COLO668 (cell line): Measurements from ENCODE around the gene FBXO31.

ENCODE experiments used
- DNase-seq: peaks from one replicate; lab custom pipeline; 2025; ENCODE audit not compliant: unreplicated experiment; lab: John Stamatoyannopoulos, UW

FBXO31 gene

GRCh38 chr16:87316923-87317749 is 66.4 kb downstream of the FBXO31 start, which contains the start of gene C16orf95:
C16orf95 (minus strand) TSS chr16:87317392; CDS start chr16:87317242, 150 bp downstream.
- peak; percentile 95 for DNase-seq

- no peak for DNase-seq
Measured at GRCh38 chr16:87316450-87316922, 67.1 kb downstream of the FBXO31 start.

- no peak for DNase-seq
Measured at GRCh38 chr16:87314990-87315420, 68.6 kb downstream of the FBXO31 start.

- DNase-seq, result no peak
Measured at GRCh38 chr16:87312008-87312407, 71.6 kb downstream of the FBXO31 start.

- DNase-seq, result no peak
Measured at GRCh38 chr16:87311387-87311786, 72.2 kb downstream of the FBXO31 start.

GRCh38 chr16:87310610-87311009 is 73.0 kb downstream of the FBXO31 start:
- DNase-seq, result no peak

GRCh38 chr16:87309620-87310525 is 73.7 kb downstream of the FBXO31 start:
- DNase-seq, result no peak

- no peak for DNase-seq
Measured at GRCh38 chr16:87308826-87309225, 74.8 kb downstream of the FBXO31 start.

GRCh38 chr16:87306516-87306915 is 77.1 kb downstream of the FBXO31 start:
- no peak for DNase-seq

GRCh38 chr16:87305505-87306391 is 77.8 kb downstream of the FBXO31 start:
- DNase-seq, result no peak

GRCh38 chr16:87304951-87305350 is 78.6 kb downstream of the FBXO31 start:
- no peak for DNase-seq

- DNase-seq, result no peak
Measured at GRCh38 chr16:87303962-87304521, 79.5 kb downstream of the FBXO31 start.

GRCh38 chr16:87303431-87303930 is 80.1 kb downstream of the FBXO31 start:
- DNase-seq, result no peak

GRCh38 chr16:87298857-87299465 is 84.6 kb downstream of the FBXO31 start:
- DNase-seq, result no peak

- DNase-seq, result peak; percentile 18
Measured at GRCh38 chr16:87297918-87298631, 85.5 kb downstream of the FBXO31 start.

GRCh38 chr16:87297407-87297806 is 86.2 kb downstream of the FBXO31 start:
- DNase-seq, result no peak

GRCh38 chr16:87295661-87296531 is 87.7 kb downstream of the FBXO31 start:
- DNase-seq, result no peak

GRCh38 chr16:87295259-87295658 is 88.3 kb downstream of the FBXO31 start:
- no peak for DNase-seq
